ENCODE measurements around the gene PARP12.

PARP12 gene

GRCh38 chr7:139990142-139990535 is 72.6 kb downstream of the PARP12 start:
- DNase-seq (ENCODE audit: low spot score) = no peak
- no peak for TF ChIP-seq CTCF (conservative IDR thresholded peaks at IDR 0.05; ENCODE audit: low read depth)
- H3K27ac ChIP-seq = no peak overlapping the region
- CTCF ChIA-PET = no interaction called here
- POLR2A ChIA-PET (ENCODE audit: low non-redundant PET) = no interaction called here

DNA sequence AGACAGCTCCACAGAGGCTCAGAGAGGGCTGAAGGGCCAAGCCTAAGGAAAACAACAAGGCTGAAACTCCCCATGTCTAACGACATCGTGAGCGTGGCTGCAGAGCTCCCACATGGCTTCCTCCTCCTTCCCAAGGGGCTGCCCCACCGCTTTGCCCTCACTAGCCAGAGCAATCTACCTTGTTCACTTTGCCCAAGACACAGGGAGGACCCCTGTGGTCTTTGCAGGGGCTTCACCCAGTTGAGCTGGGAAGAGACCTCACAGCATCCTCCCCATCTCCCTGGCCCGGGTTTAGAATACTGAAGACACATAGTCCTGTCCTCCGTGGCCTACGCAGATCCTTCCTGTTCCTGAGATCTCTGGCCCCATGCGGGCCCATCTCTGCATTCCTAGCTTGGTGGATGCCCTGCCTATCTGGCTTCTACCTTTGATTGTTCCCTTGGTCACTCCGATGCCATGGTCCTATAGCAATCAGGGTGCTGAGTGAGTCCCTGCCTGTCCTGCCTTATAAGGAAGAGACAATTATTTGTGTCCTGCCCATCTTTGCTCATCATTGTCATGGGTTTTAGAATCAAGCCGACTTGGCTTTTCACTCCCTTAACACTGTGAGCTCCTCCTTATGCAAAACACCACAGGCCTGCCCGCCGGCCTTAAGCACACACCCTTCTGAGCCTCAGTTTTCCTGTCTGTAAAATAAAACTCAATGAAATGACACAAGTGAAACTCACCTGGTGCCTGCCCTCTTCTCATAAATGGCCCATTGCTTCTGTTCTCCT is 73.2 kb downstream of the PARP12 start:
- ChIA-PET POLR2A (ENCODE audit: low non-redundant PET) (interaction anchor here (0.6 kb wide), 1 partner anchor 389 kb away, joined by 4 read pairs; no protein-coding TSS in a partner anchor), CTCF (interaction anchor here (0.9 kb wide), 1 partner anchor 344 kb away, joined by 3 read pairs; no protein-coding TSS in a partner anchor)
- no peak for DNase-seq (ENCODE audit: low spot score)
- TF ChIP-seq CTCF (conservative IDR thresholded peaks at IDR 0.05; ENCODE audit: low read depth) = no peak
- no peak overlapping the region for H3K27ac ChIP-seq

- POLR2A ChIA-PET (ENCODE audit: low non-redundant PET) = interaction anchor here (0.6 kb wide), 1 partner anchor 72 kb away, joined by 3 read pairs; no protein-coding TSS in a partner anchor
- CTCF ChIA-PET = interaction anchor here (0.5 to 0.7 kb wide), 2 partner anchors 8 to 386 kb away, joined by 3 to 4 read pairs; no protein-coding TSS in a partner anchor
- H3K27ac ChIP-seq = no peak overlapping the region
- DNase-seq (ENCODE audit: low spot score) = no peak
- no peak for TF ChIP-seq CTCF (conservative IDR thresholded peaks at IDR 0.05; ENCODE audit: low read depth)
Measured at GRCh38 chr7:139987691-139988516, 74.8 kb downstream of the PARP12 start.

- TF ChIP-seq CTCF (conservative IDR thresholded peaks at IDR 0.05; ENCODE audit: low read depth) = no peak
- no peak for DNase-seq (ENCODE audit: low spot score)
- no peak overlapping the region for H3K27ac ChIP-seq
- ChIA-PET POLR2A (ENCODE audit: low non-redundant PET) (no interaction called here), CTCF (interaction anchor here (0.6 kb wide), 1 partner anchor 10 kb away, joined by 3 read pairs; no protein-coding TSS in a partner anchor)
Measured at GRCh38 chr7:139985811-139986210, 76.9 kb downstream of the PARP12 start.

GRCh38 chr7:139984642-139985539 is 77.9 kb downstream of the PARP12 start:
- no peak for TF ChIP-seq CTCF (conservative IDR thresholded peaks at IDR 0.05; ENCODE audit: low read depth)
- no peak for DNase-seq (ENCODE audit: low spot score)
- no peak overlapping the region for H3K27ac ChIP-seq
- POLR2A ChIA-PET (ENCODE audit: low non-redundant PET) = no interaction called here
- CTCF ChIA-PET = no interaction called here
